AG10803 (cell line): Measurements from ENCODE around the gene PLEK2.

ENCODE experiments used
- DNase-seq: peaks from one replicate; pipeline ENCODE4 v3.0.0; 2010; ENCODE audit warnings: low read depth
- H3K4me3 ChIP-seq: 2 replicates; pipeline ENCODE4 v1.5.1; 2011; ENCODE audit warnings: mild to moderate bottlenecking, low read length, control low read depth
- TF ChIP-seq, protein P1 (sequence below): conservative IDR thresholded peaks from 2 replicates; pipeline ENCODE4 v1.5.1; 2011; ENCODE audit warnings: mild to moderate bottlenecking, low read length, control low read depth, inconsistent platforms

The PLEK2 gene

DNA sequence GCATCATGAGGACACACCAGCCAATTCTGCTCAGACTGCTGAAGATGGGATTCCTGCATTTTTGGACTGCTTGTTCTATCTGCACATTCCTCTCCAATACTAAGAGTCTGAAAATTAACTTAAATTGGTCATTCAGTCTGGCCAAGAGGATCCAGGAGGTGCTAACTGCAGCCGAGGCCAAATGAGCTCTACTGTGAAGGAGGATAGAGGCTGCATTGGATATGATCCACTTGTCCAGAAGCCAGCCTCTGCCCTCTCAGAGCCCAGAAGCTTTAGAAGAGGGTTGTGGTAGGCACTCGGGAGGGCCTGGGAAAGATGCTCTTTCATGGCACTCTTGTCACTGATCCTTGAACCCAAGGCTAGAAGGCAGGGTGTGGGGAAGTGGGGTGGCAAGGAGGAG is 37.1 kb upstream of the PLEK2 start:
- H3K4me3 ChIP-seq, result no peak overlapping the region
- TF ChIP-seq, protein P1, sequence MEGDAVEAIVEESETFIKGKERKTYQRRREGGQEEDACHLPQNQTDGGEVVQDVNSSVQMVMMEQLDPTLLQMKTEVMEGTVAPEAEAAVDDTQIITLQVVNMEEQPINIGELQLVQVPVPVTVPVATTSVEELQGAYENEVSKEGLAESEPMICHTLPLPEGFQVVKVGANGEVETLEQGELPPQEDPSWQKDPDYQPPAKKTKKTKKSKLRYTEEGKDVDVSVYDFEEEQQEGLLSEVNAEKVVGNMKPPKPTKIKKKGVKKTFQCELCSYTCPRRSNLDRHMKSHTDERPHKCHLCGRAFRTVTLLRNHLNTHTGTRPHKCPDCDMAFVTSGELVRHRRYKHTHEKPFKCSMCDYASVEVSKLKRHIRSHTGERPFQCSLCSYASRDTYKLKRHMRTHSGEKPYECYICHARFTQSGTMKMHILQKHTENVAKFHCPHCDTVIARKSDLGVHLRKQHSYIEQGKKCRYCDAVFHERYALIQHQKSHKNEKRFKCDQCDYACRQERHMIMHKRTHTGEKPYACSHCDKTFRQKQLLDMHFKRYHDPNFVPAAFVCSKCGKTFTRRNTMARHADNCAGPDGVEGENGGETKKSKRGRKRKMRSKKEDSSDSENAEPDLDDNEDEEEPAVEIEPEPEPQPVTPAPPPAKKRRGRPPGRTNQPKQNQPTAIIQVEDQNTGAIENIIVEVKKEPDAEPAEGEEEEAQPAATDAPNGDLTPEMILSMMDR, result no peak
- no peak for DNase-seq

GRCh38 chr14:67447033-67447381 is 35.0 kb upstream of the PLEK2 start:
- no peak for DNase-seq
- TF ChIP-seq, protein P1, result no peak

GRCh38 chr14:67446371-67447032 is 34.5 kb upstream of the PLEK2 start:
- TF ChIP-seq, protein P1, result no peak
- no peak for DNase-seq
- no peak overlapping the region for H3K4me3 ChIP-seq

More at GRCh38 chr14:67447033-67447381, 35.0 kb upstream of the PLEK2 start:
- no peak overlapping the region for H3K4me3 ChIP-seq

DNA sequence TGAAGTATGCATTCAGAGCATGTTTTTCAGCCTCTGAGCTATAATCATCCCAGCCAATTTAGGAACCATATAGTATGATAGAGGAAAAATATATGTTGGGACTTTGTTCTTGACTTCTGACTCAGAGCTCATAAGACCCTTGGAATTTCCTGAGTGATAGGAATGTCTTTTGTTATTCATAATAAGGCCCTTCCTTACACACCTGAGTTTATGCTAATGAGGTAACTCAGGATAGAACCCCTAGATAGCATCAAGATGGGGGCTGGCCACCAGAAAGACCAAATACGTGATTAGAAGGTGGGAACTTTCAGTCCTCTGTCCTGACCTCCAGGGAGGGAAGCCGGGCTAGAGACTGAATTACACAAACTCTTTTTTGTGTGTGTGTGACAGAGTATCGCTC is 32.4 kb upstream of the PLEK2 start:
- TF ChIP-seq, protein P1, result no peak
- H3K4me3 ChIP-seq, result no peak overlapping the region
- DNase-seq, result no peak

- no peak for DNase-seq
- no peak overlapping the region for H3K4me3 ChIP-seq
- TF ChIP-seq, protein P1, result no peak
These were observed 30.4 kb upstream of the PLEK2 start for GRCh38 chr14:67442139-67442906.

GRCh38 chr14:67441672-67442071 is 29.7 kb upstream of the PLEK2 start:
- DNase-seq, result no peak
- TF ChIP-seq, protein P1, result no peak
- H3K4me3 ChIP-seq, result no peak overlapping the region

DNA sequence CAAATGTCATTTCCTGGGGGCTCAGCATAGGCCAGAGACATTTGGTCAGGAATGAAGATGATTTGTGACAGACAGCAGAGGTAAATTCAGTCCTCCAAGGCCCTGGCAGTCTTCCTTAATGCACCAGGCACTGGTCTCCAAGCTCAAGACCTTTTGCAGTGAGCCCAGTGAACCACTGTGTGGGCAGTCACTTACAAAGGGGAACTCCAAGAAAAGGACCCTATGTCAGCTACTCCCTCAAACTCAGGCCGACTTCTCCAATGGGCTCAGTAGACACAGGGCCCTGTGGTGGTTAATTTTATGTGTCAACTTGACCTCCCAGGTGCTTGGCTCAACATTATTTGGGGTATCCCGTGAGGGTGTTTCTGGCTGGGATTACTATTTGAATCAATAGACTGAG is 29.3 kb upstream of the PLEK2 start:
- TF ChIP-seq, protein P1, result no peak
- no peak for DNase-seq
- no peak overlapping the region for H3K4me3 ChIP-seq
